ENCODE data around the gene MZF1.
"Not testable (repeated sequence)": the region's sequence is repeated elsewhere in the genome, so short reads cannot be mapped to it uniquely, and the experiment has no call there.

The MZF1 gene

DNA sequence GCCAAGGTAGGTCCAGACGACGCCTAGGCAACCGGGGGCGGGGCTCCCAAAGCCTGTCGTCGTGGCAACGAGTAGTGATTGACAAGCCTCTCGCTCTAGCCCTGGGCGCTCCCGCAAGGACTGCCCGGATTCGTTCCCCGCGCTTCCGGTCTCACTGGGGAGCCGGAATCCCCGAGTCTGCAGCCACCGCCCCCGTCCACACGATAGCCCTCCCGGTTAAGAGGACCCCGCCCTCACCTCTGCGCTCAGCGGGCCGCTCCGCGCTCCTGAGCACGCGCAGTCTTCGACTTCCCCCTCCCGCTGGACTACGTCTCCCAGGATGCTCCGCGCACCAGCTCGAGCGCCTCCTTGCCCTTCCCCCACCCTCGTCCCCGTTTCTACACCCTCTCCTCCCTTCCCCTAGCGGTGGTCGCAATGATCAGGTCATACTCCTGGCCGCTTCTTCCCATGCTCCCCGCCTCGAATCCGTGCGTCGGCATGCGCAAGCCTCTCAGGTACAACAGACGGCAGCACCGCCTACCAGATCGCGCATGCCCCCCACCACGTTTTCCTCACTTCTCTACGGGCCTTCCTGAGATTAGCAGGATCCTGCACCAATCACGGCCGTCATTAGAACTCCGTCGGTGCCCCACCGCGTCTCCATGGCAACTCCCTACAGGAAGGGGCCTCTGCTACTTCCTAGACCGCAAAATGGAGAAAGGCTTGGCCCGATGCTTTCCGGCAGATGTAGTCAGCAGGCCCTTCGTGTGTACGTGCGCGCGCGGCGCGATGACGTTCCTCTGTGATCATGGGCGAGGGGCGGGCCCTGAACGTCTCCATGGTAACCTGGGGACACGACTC, at the start of gene MZF1:
Gene MZF1, minus strand, starts transcription at position 518 of the 840 bp plus-strand sequence. CDS start 1,946 bp downstream, outside the sequence.
- peak; percentile 100 for DNase-seq (ENCODE audit: low read depth, low spot score)

DNA sequence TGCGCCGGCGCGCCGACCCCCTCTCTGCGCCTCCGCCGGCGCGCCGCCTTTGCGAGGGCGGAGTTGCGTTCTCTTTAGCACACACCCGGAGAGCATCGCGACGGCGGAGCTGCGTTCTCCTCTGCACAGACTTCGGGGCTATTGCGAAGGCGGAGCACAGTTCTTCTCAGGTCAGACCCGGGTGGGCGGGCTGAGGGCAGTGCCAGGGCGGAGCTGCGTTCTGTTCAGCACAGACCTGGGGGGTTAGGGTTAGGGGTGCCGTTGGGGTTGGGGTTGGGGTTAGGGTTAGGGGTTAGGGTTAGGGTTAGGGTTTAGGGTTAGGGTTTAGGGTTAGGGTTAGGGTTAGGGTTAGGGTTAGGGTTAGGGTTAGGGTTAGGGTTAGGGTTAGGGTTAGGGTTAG, 34.1 kb upstream of the MZF1 start:
- DNase-seq (ENCODE audit: low read depth, low spot score), result not testable (repeated sequence)

DNA sequence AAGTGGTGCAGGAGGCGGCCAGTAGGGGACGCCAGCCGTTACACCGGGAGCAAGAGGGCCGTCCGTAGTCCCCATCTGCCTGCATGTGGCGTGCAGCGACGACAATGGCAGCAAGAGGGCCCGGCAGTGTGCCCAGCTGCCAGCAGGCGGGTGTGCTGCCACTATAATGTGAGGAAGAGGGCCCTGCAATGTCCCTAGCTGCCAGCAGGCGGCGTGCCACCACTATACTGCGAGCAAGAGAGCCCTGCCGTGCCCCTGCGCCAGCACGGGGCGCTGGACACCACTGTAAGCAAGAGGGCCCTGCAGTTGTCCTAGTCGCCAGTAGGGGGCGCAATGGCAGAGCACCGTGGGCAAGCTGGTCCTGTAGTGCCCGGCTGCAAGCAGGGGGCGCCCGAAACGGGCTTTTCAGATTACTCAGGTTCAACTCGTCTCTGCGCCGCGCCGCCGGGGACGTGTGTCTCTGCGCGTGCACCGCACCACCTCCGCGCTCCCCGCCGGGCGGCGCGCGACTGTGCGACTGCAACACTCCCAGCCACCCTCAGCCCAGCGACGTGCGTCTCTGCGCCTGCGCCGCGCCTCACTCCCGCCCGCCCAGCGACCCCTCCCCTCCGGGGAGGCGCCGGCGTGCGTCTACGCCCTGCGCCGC, 33.2 kb upstream of the MZF1 start:
- DNase-seq (ENCODE audit: low read depth, low spot score), result not testable (repeated sequence)

DNA sequence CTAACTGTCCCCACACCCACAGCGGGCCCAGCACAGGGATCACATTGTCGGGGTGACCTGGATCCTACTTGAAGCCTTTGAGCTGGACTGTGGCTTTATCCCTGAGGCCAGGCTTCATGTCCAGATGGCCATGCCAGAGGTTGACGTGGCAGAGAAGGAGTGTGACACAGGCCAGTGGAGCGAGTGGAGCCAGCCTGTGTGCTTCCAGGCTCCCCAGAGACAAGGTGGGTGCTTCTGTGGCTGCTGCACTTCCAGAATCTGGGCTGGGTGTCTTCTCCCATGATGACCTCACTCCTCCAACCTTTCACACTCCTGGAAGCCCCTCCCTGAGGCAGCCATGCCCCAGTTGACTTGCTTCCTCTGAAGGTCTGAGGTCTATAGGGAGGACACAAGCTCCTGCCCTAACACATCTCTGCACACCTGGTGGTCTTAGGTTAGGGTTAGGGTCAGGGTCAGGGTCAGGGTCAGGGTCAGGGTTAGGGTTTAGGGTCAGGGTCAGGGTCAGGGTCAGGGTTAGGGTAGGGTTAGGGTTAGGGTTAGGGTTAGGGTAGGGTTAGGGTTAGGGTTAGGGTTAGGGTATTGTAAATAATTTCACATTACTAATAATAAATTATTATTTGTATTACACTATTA, 13.1 kb upstream of the MZF1 start:
- DNase-seq (ENCODE audit: low read depth, low spot score), result no peak

DNA sequence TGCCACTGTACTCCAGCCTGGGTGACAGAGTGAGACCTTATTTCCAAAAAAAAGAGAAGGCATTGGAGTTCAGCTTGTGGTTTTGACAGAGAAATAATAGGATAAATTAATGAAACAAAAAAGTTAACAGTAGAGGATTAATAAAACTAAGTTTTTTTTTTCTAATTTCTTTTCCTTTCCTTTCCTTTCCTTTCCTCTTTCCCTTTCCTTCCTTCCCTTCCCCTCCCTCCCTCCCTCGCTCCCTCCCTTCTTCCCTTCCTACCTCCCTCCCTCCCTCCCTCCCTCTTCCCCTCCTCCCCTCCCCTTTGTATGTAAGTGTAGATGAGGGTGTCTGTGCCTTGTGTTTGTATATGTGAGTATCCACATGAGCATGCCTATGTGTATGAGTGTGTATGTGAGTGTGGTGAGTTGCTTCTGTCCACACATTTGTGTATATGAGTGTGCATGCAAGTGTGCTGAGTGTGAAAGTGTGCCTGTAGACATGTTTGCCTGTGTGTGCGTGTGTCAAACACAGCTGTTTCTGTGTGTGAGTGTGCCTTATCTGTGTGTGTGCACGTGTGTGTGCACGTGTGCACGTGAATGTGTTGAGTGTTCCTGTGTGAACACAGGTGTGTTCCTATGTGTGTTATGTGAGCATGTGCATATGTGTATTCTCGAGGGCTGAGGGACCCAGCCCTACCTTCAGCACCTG, 12.5 kb upstream of the MZF1 start:
- DNase-seq (ENCODE audit: low read depth, low spot score), result no peak

DNA sequence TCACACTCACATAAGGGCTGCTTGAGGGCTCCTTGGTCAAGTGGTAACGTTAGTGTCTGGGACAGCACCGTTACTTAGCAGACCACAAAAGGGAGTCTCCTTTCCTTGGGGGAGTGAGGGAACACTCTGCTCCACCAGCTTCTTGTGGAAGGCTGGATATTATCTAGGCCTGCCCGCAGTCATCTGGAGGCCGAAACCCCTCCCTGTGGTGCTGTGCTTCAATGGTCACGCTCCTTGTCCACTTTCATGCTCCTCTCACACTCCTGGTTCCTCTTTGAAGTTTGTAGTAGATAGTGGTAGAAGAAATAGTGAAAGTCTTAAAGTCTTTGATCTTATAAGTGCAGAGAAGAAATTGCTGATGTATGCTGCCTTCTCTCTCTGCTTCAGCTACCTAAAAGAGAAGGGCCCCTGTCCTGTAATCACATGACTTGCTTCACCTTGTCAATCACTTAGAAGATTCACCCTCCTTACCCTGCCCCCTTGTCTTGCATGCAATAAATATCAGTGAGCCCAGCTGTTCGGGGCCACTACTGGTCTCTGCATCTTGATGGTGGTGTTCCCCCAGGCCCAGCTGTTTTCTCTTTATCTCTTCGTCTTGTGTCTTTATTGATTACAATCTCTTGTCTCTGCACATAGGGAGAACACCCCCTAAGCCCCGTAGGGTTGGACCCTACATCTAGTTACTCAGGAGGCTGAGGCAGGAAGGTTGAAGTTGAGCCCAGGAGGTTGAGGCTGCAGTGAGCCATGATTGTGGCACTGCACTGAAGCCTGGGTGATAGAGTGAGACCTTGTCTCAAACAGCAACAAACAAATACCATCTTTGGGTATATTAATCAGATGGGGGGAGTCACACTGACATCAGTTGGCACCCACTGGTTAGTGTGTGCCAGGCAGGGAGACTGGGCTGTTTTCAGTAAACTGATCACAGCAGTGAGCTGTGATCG, 11.6 kb upstream of the MZF1 start:
- DNase-seq (ENCODE audit: low read depth, low spot score), result no peak

DNA sequence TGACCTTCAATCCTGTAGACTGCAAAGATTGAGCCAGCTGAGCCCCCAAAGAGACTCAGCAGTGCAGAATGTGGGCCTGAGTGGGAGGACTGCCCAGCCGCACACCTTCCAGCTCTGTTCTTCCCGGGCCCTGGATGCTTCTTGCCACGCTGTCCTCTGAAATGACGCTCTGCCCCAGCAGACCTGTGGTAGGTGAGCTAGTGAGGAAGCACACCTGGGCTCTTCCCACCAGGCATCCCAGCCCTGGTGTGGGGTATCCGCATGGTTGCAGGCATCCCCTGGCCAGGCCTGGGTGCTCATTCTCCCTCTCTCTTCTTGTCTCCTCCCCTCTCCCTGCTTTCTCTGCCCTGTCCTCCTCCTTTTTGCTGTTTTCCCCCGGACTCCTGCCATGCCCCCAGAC, 9.8 kb upstream of the MZF1 start:
- DNase-seq (ENCODE audit: low read depth, low spot score), result no peak

DNA sequence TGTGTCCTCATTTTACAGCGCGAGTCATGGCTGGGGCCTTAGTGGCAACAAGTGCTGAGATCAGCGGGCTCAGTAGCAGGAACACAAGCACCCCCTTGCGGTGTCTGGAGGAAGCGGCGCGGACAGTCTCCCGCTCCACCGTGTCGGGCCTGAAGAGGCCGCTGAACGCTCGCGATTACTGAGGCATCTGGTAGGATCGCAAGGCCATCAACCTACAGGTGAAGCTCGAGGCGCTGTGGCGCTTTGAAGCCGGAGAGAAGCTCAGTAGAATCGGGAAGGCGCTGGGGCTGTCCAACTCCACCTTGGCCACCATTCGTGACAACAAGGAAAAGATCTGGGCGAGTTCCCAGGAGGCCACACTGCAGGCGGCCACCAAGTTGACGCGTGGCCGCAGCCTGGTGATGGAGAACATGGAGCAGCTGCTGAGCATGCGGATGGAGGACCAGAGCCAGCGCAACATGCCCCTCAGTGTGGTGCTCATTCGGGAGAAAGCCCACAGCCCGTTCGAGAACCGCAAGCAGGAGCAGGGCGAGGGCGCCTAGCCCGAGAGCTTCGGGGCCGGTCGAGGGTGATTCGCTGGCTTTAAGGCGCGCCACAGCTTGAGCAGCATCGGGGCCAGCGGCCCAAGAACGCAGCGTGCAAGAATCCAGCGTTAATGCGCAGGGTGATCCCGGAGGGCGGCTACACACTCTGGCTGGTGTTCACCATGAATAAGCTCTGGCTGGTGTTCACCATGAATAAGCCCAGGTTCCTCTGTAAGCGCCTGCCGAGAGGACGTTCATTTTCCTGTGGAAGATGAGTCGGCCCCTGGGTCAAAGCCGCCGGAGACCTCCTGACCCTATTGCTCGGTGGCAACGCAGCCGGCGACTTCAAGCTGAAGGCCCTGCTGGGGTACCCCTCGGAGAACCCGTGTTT, 8.3 kb upstream of the MZF1 start:
- DNase-seq (ENCODE audit: low read depth, low spot score), result peak; percentile 88

DNA sequence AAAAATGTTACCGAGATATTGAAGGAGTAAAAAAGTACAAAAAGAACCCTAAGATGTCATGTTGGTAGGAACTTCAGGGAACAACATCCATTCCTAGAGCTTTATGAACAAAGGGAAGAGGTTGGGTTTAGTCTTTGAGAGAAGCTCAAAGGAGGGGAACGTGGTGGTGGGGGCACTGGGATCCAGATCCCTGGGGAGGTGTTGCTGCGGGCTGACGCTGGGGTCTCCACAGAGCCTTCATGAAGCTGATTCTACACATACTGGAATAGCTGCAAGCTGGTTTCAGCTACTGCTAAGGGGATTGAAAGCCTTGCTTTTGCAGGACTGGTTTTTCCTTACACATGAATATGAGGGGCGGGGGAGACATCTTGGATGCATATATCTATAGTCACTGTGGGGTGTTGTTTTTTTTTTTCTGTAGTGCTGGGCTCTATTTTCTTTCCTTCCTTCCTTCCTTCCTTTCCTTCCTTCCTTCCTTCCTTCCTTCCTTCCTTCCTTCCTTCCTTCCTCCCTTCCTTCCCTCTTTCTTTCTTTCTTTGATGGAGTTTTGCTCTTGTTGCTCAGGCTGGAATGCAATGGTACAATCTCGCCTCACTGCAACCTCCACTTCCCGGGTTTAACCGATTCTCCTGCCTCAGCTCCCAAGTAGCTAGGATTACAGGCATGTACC, 6.5 kb upstream of the MZF1 start:
- DNase-seq (ENCODE audit: low read depth, low spot score), result no peak

DNA sequence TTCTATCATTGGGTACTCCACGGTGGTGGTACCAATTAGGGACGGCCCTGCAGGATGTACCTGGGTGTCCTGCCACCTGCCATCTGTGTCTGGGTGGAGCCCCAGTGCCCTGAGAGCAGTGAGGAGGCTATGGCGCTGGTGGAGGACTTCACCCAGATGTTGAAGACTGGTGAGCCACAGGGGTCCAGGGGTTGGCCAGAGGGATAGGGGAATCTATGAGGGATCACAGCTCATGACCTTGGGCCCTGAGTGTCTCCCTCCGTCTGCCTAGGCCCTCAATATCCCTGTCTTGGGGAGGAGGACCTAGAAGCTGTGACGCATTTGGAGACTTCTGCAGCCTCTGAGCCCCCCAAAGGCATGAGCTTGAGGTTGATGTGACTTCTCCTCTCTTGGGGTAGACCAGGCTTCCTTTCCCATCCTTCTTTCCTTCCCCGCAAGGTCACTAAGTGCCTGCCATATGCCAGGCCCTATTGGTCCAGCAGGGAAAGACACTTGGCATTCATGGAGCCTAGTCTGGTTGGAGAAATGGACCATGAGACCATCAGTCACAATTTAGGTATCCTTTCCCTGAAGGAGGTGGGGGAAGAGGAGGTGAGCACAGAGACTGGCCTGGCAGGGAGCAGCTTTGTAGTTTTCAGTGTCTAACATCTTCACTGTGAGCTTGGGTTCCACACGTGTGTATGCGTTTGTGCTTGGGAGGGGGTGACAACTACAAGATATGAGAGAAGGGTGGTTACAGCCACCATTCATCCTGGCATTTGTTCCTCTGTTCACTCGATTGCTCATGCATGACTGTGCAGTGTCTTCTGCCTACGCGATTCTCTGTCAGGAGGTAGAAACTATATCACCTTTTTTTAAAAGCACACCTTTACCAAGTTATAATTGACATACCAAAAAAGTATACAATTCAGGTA, 5.1 kb upstream of the MZF1 start:
- no peak for DNase-seq (ENCODE audit: low read depth, low spot score)

DNA sequence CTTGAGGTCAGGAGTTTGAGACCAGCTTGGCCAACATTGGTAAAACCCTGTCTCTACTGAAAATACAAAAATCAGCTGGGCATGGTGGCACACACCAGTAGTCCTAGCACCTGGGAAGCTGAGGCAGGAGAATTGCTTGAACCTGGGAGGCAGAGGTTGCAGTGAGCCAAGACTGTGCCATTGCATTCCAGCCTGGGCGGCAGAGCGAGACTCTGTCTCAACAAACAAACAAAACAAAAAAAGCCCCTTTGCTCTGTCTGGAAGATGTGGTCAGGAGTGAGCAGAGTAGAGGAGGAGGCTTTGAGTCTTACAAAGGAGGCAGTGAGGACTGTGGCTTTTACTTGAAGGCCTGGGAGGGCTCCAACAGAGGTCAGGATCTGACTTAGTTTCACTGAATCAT, 4.4 kb upstream of the MZF1 start:
- not testable (repeated sequence) for DNase-seq (ENCODE audit: low read depth, low spot score)

DNA sequence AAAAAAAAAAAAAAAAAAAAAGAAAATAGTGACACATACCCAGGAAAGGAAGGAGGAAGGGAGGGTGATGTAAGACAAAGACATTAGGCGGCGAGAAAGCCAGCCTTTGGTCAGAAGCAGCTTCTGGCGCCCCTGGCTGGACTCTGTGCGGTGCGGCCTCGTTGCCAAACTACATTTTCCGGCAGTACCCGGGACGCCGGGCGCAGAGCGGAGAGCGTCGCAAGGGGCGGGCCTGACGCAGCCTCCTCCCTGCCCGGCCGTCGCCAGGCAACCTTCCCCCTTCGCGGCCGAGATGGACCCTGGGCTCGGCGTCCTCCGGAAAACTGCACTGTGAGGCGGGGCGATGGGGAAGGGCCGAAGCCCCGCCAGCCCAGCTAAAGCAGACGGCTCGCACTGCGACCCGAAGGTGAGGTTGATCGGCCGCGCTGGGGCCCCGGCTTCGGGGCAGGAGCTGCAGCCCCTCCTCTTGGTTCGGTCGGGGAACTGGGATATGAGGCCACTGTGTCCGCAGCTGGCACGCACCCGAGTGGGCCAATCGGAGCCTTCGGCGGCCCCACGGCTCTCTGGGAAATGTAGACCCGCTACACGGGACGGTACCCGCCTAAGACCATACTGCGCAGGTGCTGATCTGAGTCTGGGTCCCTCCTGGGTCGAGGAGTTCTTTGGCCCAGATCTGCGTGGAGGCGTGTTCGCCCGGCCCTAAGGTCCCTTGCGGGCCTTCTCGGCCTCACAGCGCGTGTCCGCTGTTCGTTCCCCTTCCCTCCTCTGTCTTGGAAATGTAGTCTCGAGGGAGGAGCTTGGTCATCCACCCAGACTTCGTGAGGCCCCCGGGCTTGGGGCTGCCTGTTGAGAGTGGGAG, 2.3 kb upstream of the MZF1 start:
- DNase-seq (ENCODE audit: low read depth, low spot score), result peak; percentile 63

DNA sequence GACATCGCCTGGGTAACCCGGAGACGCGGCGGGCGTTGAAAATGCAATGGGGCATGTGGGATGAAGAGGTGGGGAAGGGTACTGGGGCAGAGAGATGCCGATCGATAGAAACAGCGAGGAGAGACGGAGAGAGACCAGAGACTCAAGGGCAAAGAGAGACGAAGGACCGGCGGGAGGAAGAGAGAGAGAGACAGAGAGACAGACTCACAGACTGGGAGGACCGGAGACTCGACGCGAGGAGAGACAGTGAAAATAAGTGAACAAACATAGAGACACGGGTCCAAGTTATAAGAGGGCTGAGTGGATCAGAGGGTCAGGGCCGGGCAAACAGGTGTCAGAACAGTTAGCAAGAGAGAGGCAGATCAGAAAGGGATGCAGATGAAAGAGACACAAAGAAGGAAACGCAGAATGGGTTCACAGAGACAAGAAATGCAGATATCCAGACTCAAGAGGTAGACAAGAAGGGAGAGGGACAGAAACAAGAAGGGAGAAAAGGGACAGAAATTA, 576 bp upstream of the MZF1 start:
- DNase-seq (ENCODE audit: low read depth, low spot score), result no peak

DNA sequence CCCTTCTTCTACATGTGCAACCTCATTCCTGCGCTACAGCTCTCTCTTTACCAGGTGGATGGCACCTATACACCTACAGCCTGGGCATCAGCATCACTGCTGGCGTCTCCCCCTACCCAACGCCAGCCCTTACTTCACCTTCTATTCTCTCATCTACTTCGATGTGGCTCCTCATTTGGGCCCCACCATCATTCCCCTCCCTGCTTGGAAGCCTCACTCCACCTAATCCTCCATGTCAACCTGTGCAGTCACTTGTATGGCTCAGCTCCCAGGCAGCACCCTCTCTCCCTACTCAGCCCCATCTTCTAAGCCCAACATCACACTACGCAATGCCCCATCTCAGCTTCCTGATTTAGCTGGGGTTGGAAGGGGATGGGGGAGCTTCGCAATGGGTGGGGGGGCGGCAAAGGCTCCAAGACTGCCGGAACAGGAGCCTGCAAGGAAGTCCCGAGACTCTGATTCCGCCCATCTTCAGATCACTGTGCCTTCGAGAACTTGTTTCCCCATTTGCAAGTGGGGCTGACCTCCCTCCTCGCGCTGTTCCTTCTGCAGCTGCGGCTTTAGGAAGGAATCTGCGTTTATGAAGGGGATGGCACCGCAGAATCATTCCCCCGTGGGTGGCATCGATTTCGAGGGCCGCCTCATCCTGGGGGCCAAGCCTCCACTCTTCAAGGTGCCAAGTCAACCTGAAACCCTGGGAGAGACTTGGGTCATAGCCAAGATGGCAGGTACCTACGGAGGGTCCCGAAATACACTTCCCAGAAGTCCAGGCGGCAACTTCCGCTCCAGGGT, 913 bp downstream of the MZF1 start:
- DNase-seq (ENCODE audit: low read depth, low spot score), result no peak

DNA sequence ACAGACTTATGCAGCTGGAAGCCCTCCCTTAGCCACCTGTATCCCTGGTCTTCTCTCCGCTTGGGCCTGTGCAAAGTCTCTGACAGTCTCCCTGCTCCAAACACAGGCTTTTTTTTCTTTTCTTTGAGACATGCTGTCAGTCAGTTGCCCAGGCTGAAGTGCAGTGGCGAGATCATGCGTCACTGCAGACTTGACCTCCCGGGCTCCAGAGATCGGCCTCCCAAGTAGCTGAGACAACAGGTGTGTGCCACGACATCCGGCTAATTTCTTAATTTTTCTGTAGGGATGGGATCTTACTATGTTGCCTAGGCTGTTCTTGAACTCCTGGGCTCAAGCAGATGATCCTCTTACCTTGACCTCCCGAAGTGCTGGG, 1.6 kb downstream of the MZF1 start:
- no peak for DNase-seq (ENCODE audit: low read depth, low spot score)

All from iPS DF 19.7 (cell line).